HL-60 (cell line): ENCODE data around the gene TNFSF10.
A peak's percentile ranks its signal among the peaks of the same experiment; 100 is the strongest.

Experiments
- DNase-seq, 2 experiments: peaks; one replicate each; pipeline ENCODE4 v3.0.0-alpha.2; 2010 to 2020; ENCODE audit warnings: low read depth in 1 of 2, low spot score in 1 of 2
- H3K27ac ChIP-seq: fragments of 250-450 bp; sonication (Bioruptor Pico); replicated peaks from 2 replicates; pipeline ENCODE4 v1.5.1; 2020; ENCODE audit warnings: mild to moderate bottlenecking, moderate library complexity
- H3K27me3 ChIP-seq: fragments of 250-450 bp; sonication (Bioruptor Pico); 2 replicates; pipeline ENCODE4 v1.5.1; 2021; ENCODE audit warnings: mild to moderate bottlenecking, moderate library complexity; ENCODE audit not compliant: insufficient read depth, poor library complexity, severe bottlenecking
- H3K4me3 ChIP-seq: replicated peaks from 2 replicates; pipeline ENCODE4 v1.5.1; 2011; ENCODE audit warnings: mild to moderate bottlenecking, control low read depth, low read length; ENCODE audit not compliant: insufficient read depth
- GABPA ChIP-seq: IDR thresholded peaks from 2 replicates; pipeline ENCODE4 v1.6.1; 2012; ENCODE audit warnings: low read depth
- POLR2AphosphoS5 ChIP-seq: IDR thresholded peaks from 2 replicates; pipeline ENCODE4 v1.6.1; 2012; ENCODE audit warnings: low read depth
- SPI1 ChIP-seq: IDR thresholded peaks from 2 replicates; pipeline ENCODE4 v1.6.1; 2012; ENCODE audit warnings: low read depth, mild to moderate bottlenecking, borderline replicate concordance
- TF ChIP-seq, protein P1 (sequence below): IDR thresholded peaks from one replicate; pipeline ENCODE4 v1.5.1; 2011; ENCODE audit warnings: low read length, control low read depth, inconsistent platforms; ENCODE audit not compliant: insufficient read depth
- TF ChIP-seq, protein P2 (sequence below): IDR thresholded peaks from 2 replicates; pipeline ENCODE4 v1.6.1; 2012; ENCODE audit warnings: low read depth; ENCODE audit not compliant: insufficient replicate concordance

TNFSF10 gene

DNA sequence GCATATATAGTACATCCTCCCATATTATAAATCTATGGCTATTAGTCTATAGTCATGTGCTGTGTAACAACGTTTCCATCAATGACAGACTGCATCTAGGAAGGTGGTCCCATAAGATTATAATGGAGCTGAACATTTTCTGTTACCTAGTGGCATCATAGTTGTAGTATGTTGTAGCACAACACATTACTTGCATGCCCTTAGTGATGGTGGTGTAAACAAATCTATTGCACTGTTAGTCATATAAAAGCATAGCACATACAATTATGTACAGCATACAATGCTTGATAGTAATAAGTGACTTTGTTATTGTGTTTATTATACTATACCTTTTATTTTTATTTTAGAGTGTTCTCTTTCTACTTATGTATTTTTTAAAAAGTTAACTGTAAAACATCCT is 37.4 kb upstream of the TNFSF10 start:
- Histone ChIP-seq H3K4me3 (no peak overlapping the region), H3K27ac (no peak overlapping the region), H3K27me3 (no peaks in the 10 kb centered on the region)
- no peak for DNase-seq
- TF ChIP-seq POLR2AphosphoS5 = no peak
- TF ChIP-seq, protein P1, sequence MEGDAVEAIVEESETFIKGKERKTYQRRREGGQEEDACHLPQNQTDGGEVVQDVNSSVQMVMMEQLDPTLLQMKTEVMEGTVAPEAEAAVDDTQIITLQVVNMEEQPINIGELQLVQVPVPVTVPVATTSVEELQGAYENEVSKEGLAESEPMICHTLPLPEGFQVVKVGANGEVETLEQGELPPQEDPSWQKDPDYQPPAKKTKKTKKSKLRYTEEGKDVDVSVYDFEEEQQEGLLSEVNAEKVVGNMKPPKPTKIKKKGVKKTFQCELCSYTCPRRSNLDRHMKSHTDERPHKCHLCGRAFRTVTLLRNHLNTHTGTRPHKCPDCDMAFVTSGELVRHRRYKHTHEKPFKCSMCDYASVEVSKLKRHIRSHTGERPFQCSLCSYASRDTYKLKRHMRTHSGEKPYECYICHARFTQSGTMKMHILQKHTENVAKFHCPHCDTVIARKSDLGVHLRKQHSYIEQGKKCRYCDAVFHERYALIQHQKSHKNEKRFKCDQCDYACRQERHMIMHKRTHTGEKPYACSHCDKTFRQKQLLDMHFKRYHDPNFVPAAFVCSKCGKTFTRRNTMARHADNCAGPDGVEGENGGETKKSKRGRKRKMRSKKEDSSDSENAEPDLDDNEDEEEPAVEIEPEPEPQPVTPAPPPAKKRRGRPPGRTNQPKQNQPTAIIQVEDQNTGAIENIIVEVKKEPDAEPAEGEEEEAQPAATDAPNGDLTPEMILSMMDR = no peak
- TF ChIP-seq GABPA = no peak
- TF ChIP-seq SPI1 = no peak
- TF ChIP-seq, protein P2, sequence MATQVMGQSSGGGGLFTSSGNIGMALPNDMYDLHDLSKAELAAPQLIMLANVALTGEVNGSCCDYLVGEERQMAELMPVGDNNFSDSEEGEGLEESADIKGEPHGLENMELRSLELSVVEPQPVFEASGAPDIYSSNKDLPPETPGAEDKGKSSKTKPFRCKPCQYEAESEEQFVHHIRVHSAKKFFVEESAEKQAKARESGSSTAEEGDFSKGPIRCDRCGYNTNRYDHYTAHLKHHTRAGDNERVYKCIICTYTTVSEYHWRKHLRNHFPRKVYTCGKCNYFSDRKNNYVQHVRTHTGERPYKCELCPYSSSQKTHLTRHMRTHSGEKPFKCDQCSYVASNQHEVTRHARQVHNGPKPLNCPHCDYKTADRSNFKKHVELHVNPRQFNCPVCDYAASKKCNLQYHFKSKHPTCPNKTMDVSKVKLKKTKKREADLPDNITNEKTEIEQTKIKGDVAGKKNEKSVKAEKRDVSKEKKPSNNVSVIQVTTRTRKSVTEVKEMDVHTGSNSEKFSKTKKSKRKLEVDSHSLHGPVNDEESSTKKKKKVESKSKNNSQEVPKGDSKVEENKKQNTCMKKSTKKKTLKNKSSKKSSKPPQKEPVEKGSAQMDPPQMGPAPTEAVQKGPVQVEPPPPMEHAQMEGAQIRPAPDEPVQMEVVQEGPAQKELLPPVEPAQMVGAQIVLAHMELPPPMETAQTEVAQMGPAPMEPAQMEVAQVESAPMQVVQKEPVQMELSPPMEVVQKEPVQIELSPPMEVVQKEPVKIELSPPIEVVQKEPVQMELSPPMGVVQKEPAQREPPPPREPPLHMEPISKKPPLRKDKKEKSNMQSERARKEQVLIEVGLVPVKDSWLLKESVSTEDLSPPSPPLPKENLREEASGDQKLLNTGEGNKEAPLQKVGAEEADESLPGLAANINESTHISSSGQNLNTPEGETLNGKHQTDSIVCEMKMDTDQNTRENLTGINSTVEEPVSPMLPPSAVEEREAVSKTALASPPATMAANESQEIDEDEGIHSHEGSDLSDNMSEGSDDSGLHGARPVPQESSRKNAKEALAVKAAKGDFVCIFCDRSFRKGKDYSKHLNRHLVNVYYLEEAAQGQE = no peak

DNA sequence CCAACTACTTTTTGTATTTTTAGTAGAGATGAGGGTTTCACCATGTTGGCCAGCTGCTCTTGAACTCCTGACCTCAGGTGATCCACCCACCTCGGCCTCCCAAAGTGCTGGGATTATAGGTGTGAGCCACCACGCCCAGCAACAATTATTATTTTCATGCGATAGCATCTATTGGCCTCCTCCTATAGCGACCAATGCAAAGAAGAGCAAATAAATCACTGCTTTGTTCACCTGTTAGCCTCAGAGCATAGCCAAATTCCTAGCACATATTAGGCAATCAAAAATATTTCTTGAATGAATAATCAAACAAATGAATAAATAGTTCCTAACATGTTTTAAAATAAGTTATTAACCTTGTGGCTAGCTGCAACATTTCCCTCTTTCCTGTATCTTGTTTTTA is 36.8 kb upstream of the TNFSF10 start:
- TF ChIP-seq, protein P2 = no peak
- TF ChIP-seq GABPA (no peak), POLR2AphosphoS5 (no peak), SPI1 (no peak)
- TF ChIP-seq, protein P1 = no peak
- Histone ChIP-seq H3K27me3 (no peaks in the 10 kb centered on the region), H3K4me3 (no peak overlapping the region), H3K27ac (no peak overlapping the region)
- DNase-seq = no peak

DNA sequence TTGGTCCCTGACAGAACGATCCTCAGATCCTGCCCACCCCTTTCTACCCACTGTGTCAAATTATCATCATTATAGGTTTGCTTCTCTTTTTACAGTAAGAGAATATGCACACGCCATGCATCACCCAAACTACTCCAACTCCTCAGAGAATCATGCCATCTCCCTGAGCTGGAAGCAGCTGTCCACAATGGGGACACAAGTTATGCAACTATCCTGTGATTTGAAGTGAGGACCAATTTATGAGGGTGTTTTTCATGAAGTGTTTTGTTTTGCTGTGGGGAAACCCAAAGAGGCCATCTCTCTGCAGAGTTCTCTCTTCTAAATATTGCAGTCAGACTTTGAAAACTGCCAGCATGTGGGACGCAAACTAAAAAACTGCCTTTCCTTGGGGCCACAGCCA is 35.8 kb upstream of the TNFSF10 start:
- peak; percentile 41 to 57 for DNase-seq
- no peaks in the 10 kb centered on the region for H3K27me3 ChIP-seq
- H3K27ac ChIP-seq = no peak overlapping the region
- peak; percentile 61; the same call in 1 of the 2 replicates for TF ChIP-seq POLR2AphosphoS5
- TF ChIP-seq, protein P1 = no peak
- TF ChIP-seq, protein P2 = no peak
- H3K4me3 ChIP-seq = no peak overlapping the region
